ENCODE results near the gene SPEG. TPM values are rescaled to one million over a fixed set of nuclear protein-coding genes. Genes with fewer than 3 reads are reported as not detected.

SPEG gene
- total RNA-seq, 3 donors from 2014 or later: 0.32 to 36.6 (median 21.0) TPM

DNA sequence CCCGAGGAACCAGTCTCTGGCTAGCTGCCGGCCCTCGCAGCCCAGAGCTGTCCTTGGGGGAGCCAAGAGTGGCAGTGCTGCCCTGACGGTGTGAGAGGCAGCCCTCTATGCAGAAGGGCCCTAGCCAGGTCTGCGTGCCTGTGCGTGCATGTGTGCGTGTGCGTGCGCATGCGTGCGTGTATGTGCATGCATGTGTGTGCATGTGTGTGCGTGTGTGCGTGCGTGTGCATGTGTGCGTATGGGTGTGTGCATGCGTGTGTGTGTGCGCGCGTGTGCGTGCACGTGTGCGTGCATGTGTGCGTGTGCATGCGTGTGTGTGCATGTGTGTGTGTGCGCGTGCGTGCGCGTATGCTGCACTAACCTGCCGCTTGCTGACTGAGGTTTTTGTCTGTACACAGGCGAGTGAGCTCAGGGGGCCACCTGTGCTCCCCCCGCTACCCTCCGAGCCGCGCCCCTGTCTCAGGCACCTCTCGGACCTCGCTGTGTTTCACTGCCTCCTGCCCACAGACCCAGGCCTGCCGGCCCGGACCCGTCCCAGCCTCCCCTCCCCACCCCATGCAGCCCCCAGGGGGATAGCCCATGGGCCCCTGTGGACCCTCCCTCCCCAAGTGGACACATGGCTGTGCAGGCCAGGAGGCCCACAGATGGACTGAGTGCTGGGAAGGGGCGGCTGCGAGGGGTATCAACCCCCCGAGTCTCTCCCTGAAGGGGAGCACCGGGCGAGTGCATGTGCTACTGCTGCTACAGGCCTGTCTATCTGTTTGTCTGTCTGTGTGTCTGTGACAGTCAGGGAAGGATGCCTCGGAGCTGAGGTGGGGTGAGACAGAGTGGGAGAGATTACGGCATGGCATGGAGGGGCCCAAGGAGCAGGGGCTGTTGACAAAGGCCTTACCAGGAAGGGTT lies 31.3 kb downstream of the SPEG start:
- H3K36me3 ChIP-seq: no peaks in the 10 kb centered on the region

DNA sequence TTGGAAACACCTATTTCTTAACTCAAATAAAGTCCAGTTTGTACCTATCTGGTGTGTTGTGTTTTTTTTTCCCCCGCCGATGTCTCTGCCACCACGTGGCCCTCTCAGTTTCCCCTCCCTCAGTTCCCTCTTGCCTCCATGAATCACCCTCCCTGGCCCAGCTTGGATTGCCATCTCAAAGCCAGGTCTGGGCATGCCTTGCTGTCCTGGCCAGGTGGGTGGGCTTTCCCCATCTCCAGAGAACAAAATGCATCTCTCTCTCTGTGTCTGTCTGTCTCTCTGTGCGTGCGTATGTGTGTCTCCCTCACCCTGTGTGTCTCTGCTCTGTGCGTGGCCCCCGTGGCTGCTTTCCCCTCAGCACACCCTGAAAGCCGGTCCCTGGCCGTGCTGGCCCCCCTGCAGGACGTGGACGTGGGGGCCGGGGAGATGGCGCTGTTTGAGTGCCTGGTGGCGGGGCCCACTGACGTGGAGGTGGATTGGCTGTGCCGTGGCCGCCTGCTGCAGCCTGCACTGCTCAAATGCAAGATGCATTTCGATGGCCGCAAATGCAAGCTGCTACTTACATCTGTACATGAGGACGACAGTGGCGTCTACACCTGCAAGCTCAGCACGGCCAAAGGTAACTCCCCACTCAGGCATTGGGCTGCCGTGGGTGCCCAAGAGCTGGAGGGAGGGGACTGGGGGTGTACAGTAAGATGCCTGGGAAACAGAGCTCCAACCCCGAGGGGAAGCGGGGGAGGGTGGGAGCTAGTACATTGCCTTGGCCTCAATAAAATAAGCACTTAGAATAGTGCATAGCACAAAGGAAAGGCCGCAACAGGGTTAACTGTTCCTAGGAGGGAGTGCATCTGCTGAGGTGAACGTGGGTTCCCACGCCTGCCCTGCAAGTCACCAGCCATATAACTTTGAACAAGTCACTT lies 32.4 kb downstream of the SPEG start:
- Histone ChIP-seq H3K9me3 (no peaks in the 10 kb centered on the region), H3K27me3 (no peaks in the 10 kb centered on the region), H3K4me1 (no peaks in the 10 kb centered on the region), H3K4me3 (no peak overlapping the region), H3K27ac (peak overlapping the region; percentile 43 to 48), H3K36me3 (no peaks in the 10 kb centered on the region)
- intact Hi-C loops (cut with DNase I; ENCODE audit: low total_unique reads): no loop called here
- TF ChIP-seq POLR2A (IDR thresholded peaks at IDR 0.05) (no peak), POLR2AphosphoS5 (IDR thresholded peaks at IDR 0.05) (no peak)
- TF ChIP-seq, protein P1, sequence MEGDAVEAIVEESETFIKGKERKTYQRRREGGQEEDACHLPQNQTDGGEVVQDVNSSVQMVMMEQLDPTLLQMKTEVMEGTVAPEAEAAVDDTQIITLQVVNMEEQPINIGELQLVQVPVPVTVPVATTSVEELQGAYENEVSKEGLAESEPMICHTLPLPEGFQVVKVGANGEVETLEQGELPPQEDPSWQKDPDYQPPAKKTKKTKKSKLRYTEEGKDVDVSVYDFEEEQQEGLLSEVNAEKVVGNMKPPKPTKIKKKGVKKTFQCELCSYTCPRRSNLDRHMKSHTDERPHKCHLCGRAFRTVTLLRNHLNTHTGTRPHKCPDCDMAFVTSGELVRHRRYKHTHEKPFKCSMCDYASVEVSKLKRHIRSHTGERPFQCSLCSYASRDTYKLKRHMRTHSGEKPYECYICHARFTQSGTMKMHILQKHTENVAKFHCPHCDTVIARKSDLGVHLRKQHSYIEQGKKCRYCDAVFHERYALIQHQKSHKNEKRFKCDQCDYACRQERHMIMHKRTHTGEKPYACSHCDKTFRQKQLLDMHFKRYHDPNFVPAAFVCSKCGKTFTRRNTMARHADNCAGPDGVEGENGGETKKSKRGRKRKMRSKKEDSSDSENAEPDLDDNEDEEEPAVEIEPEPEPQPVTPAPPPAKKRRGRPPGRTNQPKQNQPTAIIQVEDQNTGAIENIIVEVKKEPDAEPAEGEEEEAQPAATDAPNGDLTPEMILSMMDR (IDR thresholded peaks at IDR 0.05): no peak
- no peak for DNase-seq (ENCODE audit: low spot score in 2 of 2)

More for the DNA sequence above, 31.3 kb downstream of the SPEG start:
- H3K4me3 ChIP-seq: no peak overlapping the region
- DNase-seq (ENCODE audit: low spot score in 2 of 2): no peak
- no peaks in the 10 kb centered on the region for H3K27me3 ChIP-seq
- TF ChIP-seq, protein P1 (IDR thresholded peaks at IDR 0.05): no peak
- no peak for TF ChIP-seq POLR2AphosphoS5 (IDR thresholded peaks at IDR 0.05)
- TF ChIP-seq POLR2A (IDR thresholded peaks at IDR 0.05): no peak
- peaks cover under 1 to 2% of the 10 kb centered on the region in 2 donors for H3K4me1 ChIP-seq
- peak overlapping the region; percentile 38 to 48 for H3K27ac ChIP-seq
- no peaks in the 10 kb centered on the region for H3K9me3 ChIP-seq
- intact Hi-C loops (cut with DNase I; ENCODE audit: low total_unique reads): no loop called here

DNA sequence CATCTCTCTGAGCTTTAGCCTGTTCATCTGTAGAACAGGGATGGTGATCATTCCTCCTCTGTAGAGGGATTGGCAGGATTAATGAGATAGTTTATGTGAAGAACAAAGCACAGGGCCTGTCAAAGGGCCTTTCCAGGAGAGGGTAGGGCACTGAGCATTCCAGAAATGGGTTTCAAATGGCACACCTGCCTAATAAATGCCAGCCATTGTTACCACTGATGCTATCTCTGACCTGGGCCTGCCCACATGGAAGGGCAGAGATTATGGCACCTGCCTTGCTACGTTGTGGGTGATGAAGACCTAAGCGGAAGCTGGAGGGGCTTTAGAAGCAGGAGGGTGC lies 33.1 kb downstream of the SPEG start:
- H3K4me1 ChIP-seq: no peaks in the 10 kb centered on the region

DNA sequence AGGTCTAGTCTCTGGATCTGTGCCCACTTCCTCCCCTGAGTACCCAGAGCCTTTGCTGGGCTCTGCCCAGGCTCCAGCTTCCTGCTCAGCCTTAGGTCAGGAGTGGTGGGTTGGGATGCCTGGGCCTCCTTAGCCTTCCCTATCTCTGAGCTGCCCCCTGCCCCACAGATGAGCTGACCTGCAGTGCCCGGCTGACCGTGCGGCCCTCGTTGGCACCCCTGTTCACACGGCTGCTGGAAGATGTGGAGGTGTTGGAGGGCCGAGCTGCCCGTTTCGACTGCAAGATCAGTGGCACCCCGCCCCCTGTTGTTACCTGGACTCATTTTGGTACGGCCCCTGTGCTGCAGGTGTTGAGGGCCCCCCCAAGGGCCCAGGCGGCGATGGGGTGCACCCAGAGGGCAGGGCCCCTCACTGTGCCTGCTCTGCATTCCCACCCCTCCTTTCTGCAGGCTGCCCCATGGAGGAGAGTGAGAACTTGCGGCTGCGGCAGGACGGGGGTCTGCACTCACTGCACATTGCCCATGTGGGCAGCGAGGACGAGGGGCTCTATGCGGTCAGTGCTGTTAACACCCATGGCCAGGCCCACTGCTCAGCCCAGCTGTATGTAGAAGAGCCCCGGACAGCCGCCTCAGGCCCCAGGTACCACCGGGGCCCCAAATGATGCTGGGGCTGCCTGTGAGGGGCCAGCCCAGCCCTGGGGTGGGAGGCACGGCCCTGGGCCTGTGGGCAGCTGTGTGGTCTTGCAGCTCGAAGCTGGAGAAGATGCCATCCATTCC lies 34.0 kb downstream of the SPEG start:
- Histone ChIP-seq H3K4me1 (no peaks in the 10 kb centered on the region), H3K9me3 (no peaks in the 10 kb centered on the region), H3K36me3 (no peaks in the 10 kb centered on the region), H3K27ac (peak overlapping the region in 1 of 2 donors; percentile 22), H3K27me3 (no peaks in the 10 kb centered on the region), H3K4me3 (no peak overlapping the region)
- no peak for DNase-seq (ENCODE audit: low spot score in 2 of 2)
- TF ChIP-seq, protein P1 (IDR thresholded peaks at IDR 0.05): no peak
- no peak for TF ChIP-seq POLR2AphosphoS5 (IDR thresholded peaks at IDR 0.05)
- no peak for TF ChIP-seq POLR2A (IDR thresholded peaks at IDR 0.05)
- intact Hi-C loops (cut with DNase I; ENCODE audit: low total_unique reads): no loop called here

More for the DNA sequence above, 33.1 kb downstream of the SPEG start:
- no peaks in the 10 kb centered on the region for H3K27me3 ChIP-seq
- TF ChIP-seq, protein P1 (IDR thresholded peaks at IDR 0.05): no peak
- TF ChIP-seq POLR2AphosphoS5 (IDR thresholded peaks at IDR 0.05): peak in 1 of 3 donors; percentile 22
- no peaks in the 10 kb centered on the region for H3K9me3 ChIP-seq
- peak overlapping the region; percentile 43 to 48 for H3K27ac ChIP-seq
- no peaks in the 10 kb centered on the region for H3K36me3 ChIP-seq
- intact Hi-C loops (cut with DNase I; ENCODE audit: low total_unique reads): no loop called here
- no peak for DNase-seq (ENCODE audit: low spot score in 2 of 2)
- no peak overlapping the region for H3K4me3 ChIP-seq
